ENCODE data around the gene TMEM89.

GRCh38 chr3:48664929-48665328 lies 43.4 kb upstream of the TMEM89 start:
- TF ChIP-seq CTCF (conservative IDR thresholded peaks at IDR 0.05; ENCODE audit: low read depth in 2 of 2) (no peak), EZH2phosphoT487 (IDR thresholded peaks at IDR 0.05; ENCODE audit: unreplicated experiment) (no peak), CREB1 (CRISPR knock-in tag; IDR thresholded peaks at IDR 0.05; ENCODE audit: low read depth) (no peak)

Data from GM23338 (cell line).